ENCODE results near the gene RPP25.
"Not testable (repeated sequence)": the region's sequence is repeated elsewhere in the genome, so short reads cannot be mapped to it uniquely, and the experiment has no call there.

RPP25 gene

DNA sequence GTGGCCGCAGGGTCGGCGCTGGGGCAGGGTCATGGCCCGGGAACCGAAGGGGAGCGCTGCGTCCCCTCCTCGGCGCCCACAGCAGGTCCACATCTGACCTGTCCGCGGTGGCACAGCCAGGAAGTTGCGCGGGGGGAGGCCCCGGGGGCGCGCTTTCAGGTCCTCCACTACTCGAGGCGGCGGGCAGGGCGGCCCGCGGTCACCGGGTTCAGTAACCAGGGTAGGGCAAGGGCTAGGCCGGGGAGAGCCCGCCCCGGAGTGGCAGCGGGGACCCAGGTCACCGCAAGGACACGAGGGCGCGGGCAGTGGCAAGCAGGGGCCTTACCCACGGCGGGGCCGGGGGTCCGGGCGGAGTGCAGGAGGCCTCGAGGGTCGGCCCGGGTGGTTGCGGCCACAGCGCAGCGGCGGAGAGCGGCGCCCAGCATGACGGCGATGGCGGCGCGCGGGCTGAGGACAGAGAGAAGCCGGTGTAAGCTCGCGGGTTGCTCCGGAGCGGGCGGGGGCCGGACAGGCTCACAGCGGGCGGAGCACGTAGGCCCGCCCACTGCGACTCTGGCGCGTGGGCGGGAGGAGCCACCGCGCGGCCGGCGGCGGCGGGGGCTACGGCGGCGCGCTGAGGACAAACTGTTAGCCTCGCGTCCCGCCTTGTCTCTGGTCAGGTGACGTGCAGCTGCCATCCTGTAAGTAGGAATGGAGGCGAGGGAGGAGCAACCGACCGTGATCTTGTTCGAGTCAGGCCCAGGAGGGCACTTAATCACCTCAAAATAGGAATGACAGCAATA lies 18.8 kb downstream of the RPP25 start, which contains the start of gene COX5A:
Gene COX5A (minus strand): TSS at position 484 of the 782 bp plus-strand sequence. CDS start 59 bp downstream, at position 425.
- ChIA-PET POLR2A (no interaction called here), CTCF (interaction anchor here (1.0 to 1.6 kb wide), 3 partner anchors 13 to 160 kb away, joined by 3 to 10 read pairs (median 5); no protein-coding TSS in a partner anchor)
- DNase-seq (ENCODE audit: extremely low spot score), result peak; percentile 95
- TF ChIP-seq, protein P1, sequence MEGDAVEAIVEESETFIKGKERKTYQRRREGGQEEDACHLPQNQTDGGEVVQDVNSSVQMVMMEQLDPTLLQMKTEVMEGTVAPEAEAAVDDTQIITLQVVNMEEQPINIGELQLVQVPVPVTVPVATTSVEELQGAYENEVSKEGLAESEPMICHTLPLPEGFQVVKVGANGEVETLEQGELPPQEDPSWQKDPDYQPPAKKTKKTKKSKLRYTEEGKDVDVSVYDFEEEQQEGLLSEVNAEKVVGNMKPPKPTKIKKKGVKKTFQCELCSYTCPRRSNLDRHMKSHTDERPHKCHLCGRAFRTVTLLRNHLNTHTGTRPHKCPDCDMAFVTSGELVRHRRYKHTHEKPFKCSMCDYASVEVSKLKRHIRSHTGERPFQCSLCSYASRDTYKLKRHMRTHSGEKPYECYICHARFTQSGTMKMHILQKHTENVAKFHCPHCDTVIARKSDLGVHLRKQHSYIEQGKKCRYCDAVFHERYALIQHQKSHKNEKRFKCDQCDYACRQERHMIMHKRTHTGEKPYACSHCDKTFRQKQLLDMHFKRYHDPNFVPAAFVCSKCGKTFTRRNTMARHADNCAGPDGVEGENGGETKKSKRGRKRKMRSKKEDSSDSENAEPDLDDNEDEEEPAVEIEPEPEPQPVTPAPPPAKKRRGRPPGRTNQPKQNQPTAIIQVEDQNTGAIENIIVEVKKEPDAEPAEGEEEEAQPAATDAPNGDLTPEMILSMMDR (IDR thresholded peaks at IDR 0.05; ENCODE audit: control extremely low read depth, extremely low read depth, low read depth, missing control alignments), result no peak

DNA sequence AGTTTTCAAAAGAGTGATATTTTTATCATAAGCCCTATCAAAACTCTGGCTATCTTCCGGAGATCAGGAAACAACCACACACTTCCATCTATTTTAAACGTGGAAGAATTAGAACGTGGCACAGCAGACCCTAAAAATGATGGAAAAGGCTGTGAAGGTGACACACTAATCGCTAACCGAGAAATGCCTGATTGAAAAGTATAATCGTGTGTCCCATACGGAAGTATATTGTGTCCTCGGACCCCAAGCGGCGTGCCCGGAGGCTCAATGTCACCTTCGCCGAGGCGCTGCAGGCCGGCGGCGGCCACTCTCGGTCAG lies 19.3 kb downstream of the RPP25 start:
- TF ChIP-seq, protein P1 (IDR thresholded peaks at IDR 0.05; ENCODE audit: control extremely low read depth, extremely low read depth, low read depth, missing control alignments), result no peak
- CTCF ChIA-PET, result interaction anchor here (1.0 kb wide), 1 partner anchor 159 kb away, joined by 3 read pairs; no protein-coding TSS in a partner anchor
- DNase-seq (ENCODE audit: extremely low spot score), result no peak
- POLR2A ChIA-PET, result no interaction called here

DNA sequence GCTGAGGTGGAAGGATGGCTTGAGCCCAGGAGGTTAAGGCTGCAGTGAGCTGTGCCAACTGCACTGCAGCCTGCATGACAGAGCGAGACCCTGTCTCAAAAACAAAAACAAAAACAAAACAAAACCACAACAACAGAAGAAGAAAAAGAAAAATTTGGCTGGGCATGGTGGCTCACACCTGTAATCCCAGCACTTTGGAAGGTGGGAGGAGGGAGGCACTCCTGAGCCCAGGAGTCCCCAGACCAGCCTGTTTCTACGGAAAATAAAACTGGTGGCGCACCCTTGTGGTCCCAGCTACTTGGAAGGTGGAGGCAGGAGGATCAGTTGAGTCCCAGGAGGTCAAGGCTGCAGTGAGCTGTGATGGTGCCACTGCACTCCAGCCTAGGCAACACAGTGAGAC lies 21.4 kb downstream of the RPP25 start:
- CTCF ChIA-PET, result interaction anchor here (1.2 to 2.7 kb wide), 4 partner anchors 14 to 164 kb away, joined by 3 to 14 read pairs (median 4); no protein-coding TSS in a partner anchor
- POLR2A ChIA-PET, result interaction anchor here (0.8 kb wide), 1 partner anchor 276 kb away, joined by 3 read pairs; no protein-coding TSS in a partner anchor
- not testable (repeated sequence) for DNase-seq (ENCODE audit: extremely low spot score)

DNA sequence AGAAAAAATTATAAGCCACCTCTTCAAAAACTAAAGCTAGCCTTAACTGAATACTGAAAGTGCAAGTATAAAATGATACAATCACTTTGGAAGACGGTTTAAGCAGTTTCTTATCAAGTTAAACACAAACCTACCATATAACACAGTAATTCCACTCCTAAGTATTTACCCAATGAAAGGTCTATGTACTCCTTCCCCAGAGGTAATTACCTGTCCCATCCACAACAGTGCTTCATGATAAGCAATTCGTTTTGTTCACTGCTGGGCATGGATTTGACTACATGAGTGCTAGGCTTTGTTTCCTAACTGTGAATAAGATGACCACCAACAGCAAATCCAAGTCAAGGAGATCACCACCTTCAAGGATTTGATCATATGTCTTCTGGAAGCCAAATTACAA lies 23.0 kb downstream of the RPP25 start:
- no peak for DNase-seq (ENCODE audit: extremely low spot score)
- TF ChIP-seq, protein P1 (IDR thresholded peaks at IDR 0.05; ENCODE audit: control extremely low read depth, extremely low read depth, low read depth, missing control alignments), result no peak
- CTCF ChIA-PET, result interaction anchor here (1.5 to 3.8 kb wide), 2 partner anchors 16 to 32 kb away, joined by 7 to 18 read pairs; no protein-coding TSS in a partner anchor
- POLR2A ChIA-PET, result interaction anchor here (0.7 kb wide), 1 partner anchor 367 kb away, joined by 3 read pairs; no protein-coding TSS in a partner anchor

DNA sequence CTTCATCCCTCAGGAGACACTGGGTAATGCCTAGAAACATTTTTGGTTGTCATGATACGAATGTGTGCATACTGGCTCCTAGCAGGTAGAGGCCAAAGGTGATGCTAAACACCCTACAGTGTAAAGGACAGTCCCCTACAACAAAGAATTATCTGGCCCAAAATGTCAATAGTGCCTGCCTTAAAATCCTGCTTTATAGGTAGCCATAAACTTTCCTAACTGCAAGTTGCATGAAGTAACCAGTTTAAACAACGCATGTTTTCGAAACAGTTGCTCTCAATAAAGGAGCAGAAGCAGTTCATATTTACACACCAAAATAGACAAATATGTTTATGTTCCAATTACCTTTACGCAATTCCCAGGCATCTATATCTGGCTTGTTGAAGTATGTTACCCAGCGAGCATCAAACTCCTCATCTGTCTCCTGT lies 27.8 kb downstream of the RPP25 start:
- CTCF ChIA-PET, result interaction anchor here (1.2 kb wide), 1 partner anchor 37 kb away, joined by 3 read pairs; no protein-coding TSS in a partner anchor

DNA sequence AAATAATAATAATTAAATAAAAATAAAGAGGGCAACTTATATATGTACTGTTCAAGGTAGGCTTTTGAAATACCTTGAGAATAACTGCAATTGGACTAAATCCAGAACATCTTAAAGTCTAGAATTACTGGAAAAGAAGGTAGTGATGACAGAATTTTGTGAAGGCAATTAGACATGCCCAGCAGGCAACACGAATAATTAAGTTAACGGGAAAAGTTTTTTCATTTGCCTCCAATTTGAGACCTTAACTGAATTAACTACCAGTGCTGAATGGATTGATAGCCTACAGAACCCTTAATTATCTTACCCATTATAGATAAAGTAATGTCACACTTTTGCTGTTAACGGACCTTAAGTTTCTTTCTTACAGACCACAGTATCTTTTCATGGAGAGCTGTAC lies 32.0 kb downstream of the RPP25 start:
- TF ChIP-seq, protein P1 (IDR thresholded peaks at IDR 0.05; ENCODE audit: control extremely low read depth, extremely low read depth, low read depth, missing control alignments), result no peak
- ChIA-PET CTCF (interaction anchor here (2.3 kb wide), 1 partner anchor 23 kb away, joined by 14 read pairs; no protein-coding TSS in a partner anchor), POLR2A (no interaction called here)
- no peak for DNase-seq (ENCODE audit: extremely low spot score)

More for the DNA sequence above, 27.8 kb downstream of the RPP25 start:
- POLR2A ChIA-PET, result no interaction called here
- DNase-seq (ENCODE audit: extremely low spot score), result no peak
- TF ChIP-seq, protein P1 (IDR thresholded peaks at IDR 0.05; ENCODE audit: control extremely low read depth, extremely low read depth, low read depth, missing control alignments), result no peak

DNA sequence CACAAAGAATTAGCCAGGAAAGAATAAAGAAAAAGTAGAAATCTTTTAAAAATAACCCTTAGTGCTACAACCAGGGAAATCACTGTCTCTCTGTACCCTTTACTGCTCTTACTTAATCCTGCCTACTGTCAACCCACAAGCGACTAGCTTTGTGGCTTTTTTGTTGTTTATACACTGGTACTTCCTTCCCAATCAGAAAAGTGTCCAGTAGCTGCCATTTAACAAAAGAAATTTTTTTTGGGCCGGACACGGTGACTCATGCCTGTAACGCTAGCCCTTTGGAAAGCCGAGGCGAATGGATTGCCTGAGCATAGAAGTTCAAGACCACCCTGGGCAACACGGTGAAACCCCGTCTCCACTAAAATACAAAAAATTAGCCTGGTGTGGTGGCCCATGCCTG lies 36.1 kb downstream of the RPP25 start:
- POLR2A ChIA-PET, result no interaction called here

More for the DNA sequence above, 36.1 kb downstream of the RPP25 start:
- DNase-seq (ENCODE audit: extremely low spot score), result no peak
- TF ChIP-seq, protein P1 (IDR thresholded peaks at IDR 0.05; ENCODE audit: control extremely low read depth, extremely low read depth, low read depth, missing control alignments), result no peak
- CTCF ChIA-PET, result interaction anchor here (0.8 to 6.7 kb wide), 7 partner anchors 10 to 285 kb away, joined by 3 to 47 read pairs (median 4); partner anchors contain the start of gene FAM219B

All from GM10248 (cell line).